ENCODE measurements around the gene CBX3. TPM values are rescaled to one million over a fixed set of nuclear protein-coding genes. Genes with fewer than 3 reads are reported as not detected.
A peak's percentile ranks its signal among the peaks of the same experiment; 100 is the strongest.

Gene CBX3
- total RNA-seq, 2 donors from 2014 or later: 34.2 to 63.3 TPM

- H3K27me3 ChIP-seq: no peaks in the 10 kb centered on the region
- 57 to 59% methylated on average over 7 of the region's 7 CpGs for WGBS, 2 donors
- no peak for ATAC-seq
- peak overlapping the region in 1 of 4 donors; percentile 77 for H3K27ac ChIP-seq
- H3K9me3 ChIP-seq: no peaks in the 10 kb centered on the region
- DNase-seq: no peak
- intact Hi-C loops (cut with DNase I): no loop called here
- H3K4me3 ChIP-seq: no peak overlapping the region
- peaks cover 33% of the 10 kb centered on the region for H3K4me1 ChIP-seq
- no peaks in the 10 kb centered on the region for H3K36me3 ChIP-seq (replicated peaks in 1 of 2; ENCODE audit: insufficient read depth in 1 of 2, low read depth in 2 of 2)
- TF ChIP-seq POLR2A (IDR thresholded peaks at IDR 0.05) (no peak), CTCF (IDR thresholded peaks at IDR 0.05) (no peak)
Measured at GRCh38 chr7:26178272-26178960, 23.1 kb upstream of the CBX3 start.

- no peak for DNase-seq
- H3K27me3 ChIP-seq: no peaks in the 10 kb centered on the region
- intact Hi-C loops (cut with DNase I): no loop called here
- ATAC-seq: no peak
- TF ChIP-seq POLR2A (IDR thresholded peaks at IDR 0.05) (no peak), CTCF (IDR thresholded peaks at IDR 0.05) (no peak)
- H3K36me3 ChIP-seq (replicated peaks in 1 of 2; ENCODE audit: insufficient read depth in 1 of 2, low read depth in 2 of 2): no peaks in the 10 kb centered on the region
- WGBS, 2 donors: 60 to 61% methylated on average over 5 of the region's 5 CpGs
- H3K9me3 ChIP-seq: no peaks in the 10 kb centered on the region
- H3K27ac ChIP-seq: peak overlapping the region in 2 of 4 donors; percentile 56 to 77
- peaks cover 43% of the 10 kb centered on the region for H3K4me1 ChIP-seq
- H3K4me3 ChIP-seq: no peak overlapping the region
Measured at GRCh38 chr7:26179422-26179821, 22.1 kb upstream of the CBX3 start.

GRCh38 chr7:26179826-26180497 is 21.6 kb upstream of the CBX3 start:
- no peaks in the 10 kb centered on the region for H3K36me3 ChIP-seq (replicated peaks in 1 of 2; ENCODE audit: insufficient read depth in 1 of 2, low read depth in 2 of 2)
- 34 to 35% methylated on average over 8 of the region's 8 CpGs for WGBS, 2 donors
- no peaks in the 10 kb centered on the region for H3K9me3 ChIP-seq
- DNase-seq: no peak
- H3K4me3 ChIP-seq: no peak overlapping the region
- no peak for TF ChIP-seq CTCF (IDR thresholded peaks at IDR 0.05)
- peak in 1 of 3 donors; percentile 18 for TF ChIP-seq POLR2A (IDR thresholded peaks at IDR 0.05)
- intact Hi-C loops (cut with DNase I): no loop called here
- peak overlapping the region in 2 of 4 donors; percentile 56 to 77 for H3K27ac ChIP-seq
- peaks cover 45% of the 10 kb centered on the region for H3K4me1 ChIP-seq
- ATAC-seq: no peak
- H3K27me3 ChIP-seq: no peaks in the 10 kb centered on the region

- 18 to 24% methylated on average over 5 of the region's 5 CpGs for WGBS, 2 donors
- H3K9me3 ChIP-seq: no peaks in the 10 kb centered on the region
- peak overlapping the region; percentile 20 to 77 (median 44) for H3K27ac ChIP-seq
- no peaks in the 10 kb centered on the region for H3K27me3 ChIP-seq
- peak; percentile 72 for ATAC-seq
- peaks cover 51% of the 10 kb centered on the region for H3K4me1 ChIP-seq
- H3K36me3 ChIP-seq (replicated peaks in 1 of 2; ENCODE audit: insufficient read depth in 1 of 2, low read depth in 2 of 2): no peaks in the 10 kb centered on the region
- intact Hi-C loops (cut with DNase I): no loop called here
- DNase-seq: peak; percentile 47 to 78 (median 52)
- TF ChIP-seq CTCF (IDR thresholded peaks at IDR 0.05) (no peak), POLR2A (IDR thresholded peaks at IDR 0.05) (peak in 2 of 3 donors; percentile 25 to 43)
- H3K4me3 ChIP-seq: no peak overlapping the region
Measured at GRCh38 chr7:26180792-26181198, 20.8 kb upstream of the CBX3 start.

Data from body of pancreas (tissue), 4 donors.